Nephron progenitor cell (in vitro differentiated cells): ENCODE results near the gene SETD7.

Source experiments
- DNase-seq: peaks from one replicate; pipeline ENCODE4 v3.0.0; 2021
- H3K27ac Mint-ChIP-seq: 2 replicates; pipeline ENCODE4 v1.8.0; 2021; ENCODE audit warnings: mild to moderate bottlenecking, moderate library complexity, mixed read lengths
- H3K27me3 Mint-ChIP-seq: 2 replicates; pipeline ENCODE4 v1.8.0; 2021; ENCODE audit warnings: mild to moderate bottlenecking, low read depth, mixed read lengths; ENCODE audit not compliant: poor library complexity
- H3K36me3 Mint-ChIP-seq: 2 replicates; pipeline ENCODE4 v1.8.0; 2021; ENCODE audit warnings: low read depth, mixed read lengths
- H3K4me1 Mint-ChIP-seq: 2 replicates; pipeline ENCODE4 v1.8.0; 2021; ENCODE audit warnings: mixed read lengths
- H3K4me3 Mint-ChIP-seq: 2 replicates; pipeline ENCODE4 v1.8.0; 2021; ENCODE audit warnings: mild to moderate bottlenecking, moderate library complexity, mixed read lengths
- H3K9me3 Mint-ChIP-seq: 2 replicates; pipeline ENCODE4 v1.8.0; 2021; ENCODE audit warnings: mild to moderate bottlenecking, moderate library complexity, mixed read lengths
- CTCF ChIP-seq: fragments of 200-600 bp; sonication (generic); IDR thresholded peaks from 2 replicates; pipeline ENCODE4 v1.5.0; 2021; ENCODE audit warnings: antibody characterized with exemption

SETD7 gene

GRCh38 chr4:139593091-139593564 is 37.1 kb upstream of the SETD7 start:
- Mint-ChIP-seq H3K27ac (no peak overlapping the region), H3K36me3 (no peaks in the 10 kb centered on the region), H3K4me1 (peaks cover 24% of the 10 kb centered on the region), H3K9me3 (no peaks in the 10 kb centered on the region), H3K4me3 (no peak overlapping the region), H3K27me3 (peaks cover 2% of the 10 kb centered on the region)
- no peak for TF ChIP-seq CTCF
- DNase-seq = no peak

DNA sequence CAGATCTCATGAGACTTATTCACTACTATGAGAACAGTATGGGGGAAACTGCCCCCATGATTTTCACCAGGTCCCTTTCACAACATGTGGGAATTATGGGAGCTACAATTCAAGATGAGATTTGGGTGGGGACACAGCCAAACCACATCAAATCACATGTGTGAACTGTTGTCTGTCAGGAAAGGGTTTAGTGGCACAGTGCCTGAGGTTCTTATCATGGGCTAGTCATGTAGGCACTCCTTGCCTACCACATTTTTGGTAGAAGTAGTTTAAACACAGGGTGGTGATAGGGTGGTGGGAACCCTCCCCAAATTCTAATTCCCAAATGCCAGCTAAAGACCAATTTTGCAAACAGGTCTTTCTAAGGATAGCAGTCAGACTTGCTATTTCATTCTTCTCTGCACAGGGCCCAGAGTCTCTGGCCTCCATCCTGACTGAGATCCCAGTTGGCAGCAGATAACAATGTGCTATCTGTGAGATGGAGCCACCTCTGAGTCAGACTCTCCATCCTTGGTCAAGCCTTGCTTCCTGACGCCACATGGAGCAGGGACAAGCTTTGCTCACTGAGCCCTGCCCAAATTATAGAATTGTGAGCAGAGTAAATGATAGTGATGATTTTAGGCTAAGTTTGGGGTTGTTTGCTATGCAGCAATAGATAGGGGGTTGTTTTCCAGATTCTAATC is 33.5 kb upstream of the SETD7 start:
- TF ChIP-seq CTCF = no peak
- Mint-ChIP-seq H3K36me3 (no peaks in the 10 kb centered on the region), H3K4me3 (no peak overlapping the region), H3K27me3 (peaks cover 10% of the 10 kb centered on the region), H3K9me3 (no peaks in the 10 kb centered on the region), H3K4me1 (no peaks in the 10 kb centered on the region), H3K27ac (no peak overlapping the region)
- DNase-seq = no peak

DNA sequence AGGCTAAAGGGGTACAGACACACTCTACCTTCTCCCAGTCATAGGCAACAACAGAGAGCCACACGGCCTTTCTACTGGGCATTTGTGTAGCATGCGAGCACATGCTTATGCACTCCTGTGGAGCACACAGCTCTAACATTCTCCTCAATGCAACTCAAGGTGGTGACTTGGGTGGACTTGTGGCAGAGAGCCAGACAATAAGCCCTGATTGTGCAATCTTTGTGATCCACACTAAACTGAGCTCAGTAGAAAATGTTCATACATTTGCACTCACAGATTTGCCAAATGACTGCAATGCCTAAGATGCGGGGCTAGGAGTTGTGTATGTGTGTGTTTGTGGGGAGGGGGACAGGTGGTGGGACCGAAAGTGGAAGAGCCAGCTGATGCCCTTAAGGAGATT is 31.4 kb upstream of the SETD7 start:
- Mint-ChIP-seq H3K27me3 (peaks cover 12% of the 10 kb centered on the region), H3K27ac (no peak overlapping the region), H3K9me3 (no peaks in the 10 kb centered on the region), H3K36me3 (no peaks in the 10 kb centered on the region), H3K4me3 (no peak overlapping the region), H3K4me1 (no peaks in the 10 kb centered on the region)
- no peak for DNase-seq
- TF ChIP-seq CTCF = no peak

DNA sequence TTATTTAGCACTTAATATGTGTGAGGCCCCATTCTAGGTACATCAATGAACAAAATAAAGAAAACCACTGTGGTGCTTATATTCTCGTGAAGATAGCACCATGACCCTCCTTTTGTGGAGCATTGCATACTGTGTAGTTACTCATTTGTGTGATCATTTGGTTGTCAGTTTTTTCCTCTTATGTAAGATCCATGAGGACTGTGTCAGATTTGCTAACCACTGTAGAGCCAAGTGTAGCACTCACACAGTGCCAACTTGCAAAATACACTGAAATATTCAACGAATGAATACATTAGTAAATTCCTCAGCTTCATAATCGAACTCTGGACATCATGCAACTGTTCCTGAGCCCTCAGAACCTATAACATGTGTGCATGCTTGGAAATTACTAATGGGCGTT is 29.5 kb upstream of the SETD7 start:
- H3K4me1 Mint-ChIP-seq = peaks cover 20% of the 10 kb centered on the region
- DNase-seq = no peak
- no peak for TF ChIP-seq CTCF
- no peak overlapping the region for H3K4me3 Mint-ChIP-seq
- H3K27me3 Mint-ChIP-seq = peaks cover 15% of the 10 kb centered on the region
- peaks cover 13% of the 10 kb centered on the region for H3K9me3 Mint-ChIP-seq
- H3K36me3 Mint-ChIP-seq = peaks cover 5% of the 10 kb centered on the region
- no peak overlapping the region for H3K27ac Mint-ChIP-seq

DNA sequence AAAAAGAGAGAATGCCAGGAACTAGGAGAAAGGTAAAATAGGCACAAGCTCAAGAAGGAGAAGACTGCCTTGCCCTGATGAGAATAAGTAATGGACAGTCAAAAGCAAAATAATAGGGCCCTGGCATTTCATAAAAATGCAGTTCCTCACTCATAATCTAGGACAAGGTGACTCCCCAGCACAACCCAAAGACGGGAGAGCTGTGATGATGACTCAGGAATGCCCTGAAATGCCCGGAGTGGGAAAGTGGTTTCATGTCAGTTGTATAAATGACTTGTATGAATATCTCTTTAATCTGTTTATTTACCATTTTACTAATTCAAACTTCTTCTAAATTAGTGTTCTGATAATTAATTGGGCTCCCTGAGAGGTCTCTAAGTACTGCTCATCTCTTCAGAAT is 28.8 kb upstream of the SETD7 start:
- Mint-ChIP-seq H3K4me1 (peaks cover 21% of the 10 kb centered on the region), H3K27me3 (peaks cover 15% of the 10 kb centered on the region), H3K36me3 (peaks cover 5% of the 10 kb centered on the region), H3K27ac (no peak overlapping the region), H3K9me3 (peaks cover 16% of the 10 kb centered on the region), H3K4me3 (no peak overlapping the region)
- DNase-seq = no peak
- TF ChIP-seq CTCF = no peak

GRCh38 chr4:139584013-139584412 is 28.0 kb upstream of the SETD7 start:
- no peak for DNase-seq
- peaks cover 16% of the 10 kb centered on the region for H3K9me3 Mint-ChIP-seq
- peaks cover 5% of the 10 kb centered on the region for H3K36me3 Mint-ChIP-seq
- no peak for TF ChIP-seq CTCF
- peaks cover 22% of the 10 kb centered on the region for H3K4me1 Mint-ChIP-seq
- H3K27me3 Mint-ChIP-seq = peaks cover 15% of the 10 kb centered on the region
- H3K4me3 Mint-ChIP-seq = no peak overlapping the region
- H3K27ac Mint-ChIP-seq = no peak overlapping the region
